Measurements from ENCODE around the gene DNPH1.
A peak's percentile ranks its signal among the peaks of the same experiment; 100 is the strongest.

The DNPH1 gene

GRCh38 chr6:43211955-43212354 lies 17.3 kb downstream of the DNPH1 start:
- no peak for DNase-seq (ENCODE audit: low spot score)

DNA sequence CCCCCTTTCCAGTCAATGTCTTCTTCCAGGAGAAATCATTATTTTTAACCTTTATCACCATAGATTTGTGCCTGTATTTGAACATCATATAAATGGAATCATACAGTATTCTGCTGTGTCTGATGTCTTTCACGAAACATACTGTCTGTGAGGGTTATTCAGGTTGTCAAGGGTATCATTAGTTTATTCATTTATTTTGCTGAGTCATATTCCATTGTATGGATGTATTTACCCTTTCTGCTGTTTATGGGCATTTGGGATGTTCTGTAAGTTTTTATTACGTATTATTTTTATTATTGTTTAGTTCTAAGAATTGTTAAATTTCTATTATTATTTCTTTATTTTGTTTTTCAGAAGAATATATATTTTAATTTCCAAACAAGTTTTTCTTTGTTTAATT lies 22.0 kb downstream of the DNPH1 start:
- DNase-seq (ENCODE audit: low spot score) = no peak

DNA sequence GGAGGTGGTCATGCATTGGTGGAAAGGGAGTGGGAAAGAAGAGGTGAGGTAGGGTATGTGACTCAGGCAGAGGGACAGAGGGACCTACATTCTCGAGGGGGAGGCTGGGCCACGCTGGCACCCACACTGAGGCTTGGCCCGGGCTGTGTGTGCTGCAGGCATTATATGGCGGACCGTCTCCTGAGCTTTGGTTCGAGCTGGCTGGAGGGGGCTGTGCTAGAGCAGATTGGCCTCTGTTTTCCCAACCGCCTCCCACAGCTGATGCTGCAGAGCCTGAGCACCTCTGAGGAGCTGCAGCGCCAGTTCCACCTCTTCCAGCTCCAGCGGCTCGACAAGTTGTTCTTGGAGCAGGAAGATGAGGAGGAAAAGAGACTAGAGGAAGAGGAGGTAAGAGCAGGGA lies 23.4 kb downstream of the DNPH1 start:
- no peak for DNase-seq (ENCODE audit: low spot score)

DNA sequence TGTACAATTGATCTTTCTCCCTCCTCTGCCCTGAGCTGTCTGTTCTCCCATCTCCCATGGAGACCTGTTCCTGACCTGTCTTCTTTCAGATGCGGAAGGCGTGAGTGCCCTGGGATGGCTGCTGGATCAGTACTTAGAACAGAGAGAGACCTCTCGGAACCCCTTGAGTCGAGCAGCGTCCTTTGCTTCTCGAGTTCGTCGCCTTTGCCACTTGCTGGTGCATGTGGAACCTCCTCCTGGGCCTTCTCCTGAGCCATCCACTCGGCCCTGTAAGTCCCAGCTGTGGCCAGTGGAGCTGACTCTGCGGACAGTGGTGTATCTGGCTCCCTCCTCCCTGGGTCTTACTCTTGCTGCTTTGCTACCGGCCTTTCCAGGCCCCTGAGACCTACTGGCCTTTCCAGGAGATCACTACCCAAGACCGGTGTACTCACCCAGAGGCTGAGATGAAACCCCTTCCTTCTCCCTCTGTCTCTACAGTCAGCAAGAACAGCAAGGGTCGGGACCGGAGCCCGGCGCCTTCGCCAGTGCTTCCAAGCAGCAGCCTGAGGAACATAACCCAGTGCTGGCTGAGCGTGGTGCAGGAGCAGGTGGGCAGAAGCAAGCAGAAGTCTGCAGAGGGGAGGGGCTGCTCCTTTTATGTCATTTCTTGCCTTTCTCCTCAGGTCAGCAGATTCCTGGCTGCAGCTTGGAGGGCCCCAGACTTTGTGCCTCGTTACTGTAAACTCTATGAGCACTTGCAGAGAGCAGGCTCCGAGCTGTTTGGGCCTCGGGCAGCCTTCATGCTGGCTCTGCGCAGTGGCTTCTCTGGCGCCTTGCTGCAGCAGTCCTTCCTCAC lies 24.8 kb downstream of the DNPH1 start:
- no peak for DNase-seq (ENCODE audit: low spot score)

- no peak for DNase-seq (ENCODE audit: low spot score)
Observed at GRCh38 chr6:43203718-43204095, 25.6 kb downstream of the DNPH1 start.

- DNase-seq (ENCODE audit: low spot score) = no peak
Observed at GRCh38 chr6:43203029-43203717, 26.1 kb downstream of the DNPH1 start.

DNA sequence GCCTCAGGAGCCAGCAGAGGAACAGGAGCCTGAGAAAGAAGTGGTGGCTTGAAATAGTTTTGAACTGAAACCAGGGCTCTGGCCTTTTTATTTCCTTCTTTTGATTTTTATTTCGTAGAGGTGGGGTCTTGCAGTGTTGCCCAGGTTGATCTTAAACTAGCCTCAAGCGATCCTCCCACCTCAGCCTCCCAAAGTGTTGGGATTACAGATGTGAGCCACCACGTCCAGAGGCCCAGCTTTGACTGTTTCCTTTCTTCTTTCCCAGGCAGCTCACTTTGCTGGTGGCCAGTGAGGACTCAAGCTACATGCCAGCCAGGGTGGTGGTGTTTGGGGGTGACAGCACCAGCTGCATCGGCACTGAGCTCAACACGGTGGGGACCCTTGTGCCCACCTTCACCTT lies 26.8 kb downstream of the DNPH1 start:
- no peak for DNase-seq (ENCODE audit: low spot score)

GRCh38 chr6:43200541-43200940 lies 28.7 kb downstream of the DNPH1 start:
- no peak for DNase-seq (ENCODE audit: low spot score)

DNA sequence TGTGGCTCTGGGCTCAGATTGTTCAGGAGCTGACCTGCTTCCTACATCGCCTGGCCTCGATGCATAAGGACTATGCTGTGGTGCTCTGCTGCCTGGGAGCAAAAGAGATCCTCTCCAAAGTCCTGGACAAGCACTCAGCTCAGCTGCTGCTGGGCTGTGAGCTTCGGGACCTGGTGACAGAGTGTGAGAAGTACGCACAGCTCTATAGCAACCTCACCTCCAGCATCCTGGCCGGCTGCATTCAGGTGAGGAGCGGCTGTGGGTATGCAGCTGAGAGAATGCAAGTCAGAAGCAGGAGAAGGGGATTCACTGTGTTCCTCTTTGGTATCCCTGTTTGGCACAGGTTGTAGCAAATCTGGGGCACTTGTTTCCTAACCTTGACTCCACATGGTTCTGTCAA lies 29.4 kb downstream of the DNPH1 start:
- no peak for DNase-seq (ENCODE audit: low spot score)

- DNase-seq (ENCODE audit: low spot score) = no peak
Observed at GRCh38 chr6:43196337-43196736, 32.9 kb downstream of the DNPH1 start.

GRCh38 chr6:43193929-43194328 lies 35.4 kb downstream of the DNPH1 start:
- DNase-seq (ENCODE audit: low spot score) = no peak

DNA sequence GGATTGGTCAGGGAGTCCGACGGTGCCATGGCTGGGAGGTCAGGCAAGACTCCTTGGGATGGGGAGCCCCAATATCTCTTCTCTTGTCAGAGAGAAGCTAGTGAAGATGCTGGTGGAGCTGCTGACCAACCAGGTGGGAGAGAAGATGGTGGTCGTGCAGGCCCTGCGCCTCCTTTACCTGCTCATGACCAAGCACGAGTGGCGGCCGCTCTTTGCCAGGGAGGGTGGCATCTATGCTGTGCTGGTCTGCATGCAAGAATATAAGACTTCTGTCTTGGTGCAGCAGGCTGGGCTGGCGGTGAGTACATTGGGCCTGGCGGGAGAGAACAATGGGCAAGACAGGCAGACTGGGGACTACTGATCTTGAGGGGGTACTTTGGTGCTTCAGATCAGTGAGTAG lies 36.4 kb downstream of the DNPH1 start:
- DNase-seq (ENCODE audit: low spot score) = no peak

- DNase-seq (ENCODE audit: low spot score) = no peak
Observed at GRCh38 chr6:43189776-43190304, 39.4 kb downstream of the DNPH1 start.

GRCh38 chr6:43188426-43188825 lies 40.9 kb downstream of the DNPH1 start:
- DNase-seq (ENCODE audit: low spot score) = no peak

DNA sequence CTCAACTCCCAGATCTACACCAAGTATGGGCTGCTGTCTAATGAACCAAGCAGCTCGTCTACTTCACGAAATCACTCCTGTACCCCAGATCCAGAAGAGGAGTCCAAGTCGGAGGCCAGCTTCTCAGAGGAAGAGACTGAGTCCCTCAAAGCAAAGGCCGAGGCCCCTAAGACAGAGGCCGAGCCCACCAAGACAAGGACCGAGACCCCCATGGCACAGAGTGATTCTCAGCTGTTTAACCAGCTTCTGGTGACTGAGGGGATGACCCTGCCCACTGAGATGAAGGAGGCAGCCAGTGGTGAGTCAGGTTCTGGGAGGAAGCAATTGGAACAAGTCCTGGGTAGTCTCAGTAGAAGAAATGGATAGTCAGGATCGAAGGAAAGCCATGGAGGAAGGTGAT lies 41.5 kb downstream of the DNPH1 start:
- DNase-seq (ENCODE audit: low spot score) = no peak

- no peak for DNase-seq (ENCODE audit: low spot score)
Observed at GRCh38 chr6:43186706-43187105, 42.6 kb downstream of the DNPH1 start.

DNA sequence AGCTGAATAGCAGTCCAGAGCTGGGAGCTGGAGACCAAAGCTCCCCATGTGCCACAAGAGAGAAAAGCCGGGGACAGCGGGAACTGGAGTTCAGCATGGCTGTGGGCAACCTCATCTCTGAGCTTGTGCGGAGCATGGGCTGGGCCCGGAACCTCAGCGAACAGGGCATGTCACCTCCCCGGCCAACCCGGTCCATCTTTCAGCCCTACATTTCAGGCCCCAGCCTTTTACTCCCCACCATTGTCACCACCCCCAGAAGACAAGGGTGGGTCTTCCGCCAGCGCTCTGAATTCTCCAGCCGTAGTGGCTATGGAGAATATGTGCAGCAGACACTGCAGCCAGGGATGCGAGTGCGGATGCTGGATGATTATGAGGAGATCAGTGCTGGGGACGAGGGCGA lies 43.3 kb downstream of the DNPH1 start:
- no peak for DNase-seq (ENCODE audit: low spot score)

GRCh38 chr6:43185391-43185985 lies 43.8 kb downstream of the DNPH1 start:
- DNase-seq (ENCODE audit: low spot score) = no peak

- no peak for DNase-seq (ENCODE audit: low spot score)
Observed at GRCh38 chr6:43184268-43184985, 44.9 kb downstream of the DNPH1 start.

GRCh38 chr6:43183441-43183840 lies 45.8 kb downstream of the DNPH1 start:
- no peak for DNase-seq (ENCODE audit: low spot score)

DNA sequence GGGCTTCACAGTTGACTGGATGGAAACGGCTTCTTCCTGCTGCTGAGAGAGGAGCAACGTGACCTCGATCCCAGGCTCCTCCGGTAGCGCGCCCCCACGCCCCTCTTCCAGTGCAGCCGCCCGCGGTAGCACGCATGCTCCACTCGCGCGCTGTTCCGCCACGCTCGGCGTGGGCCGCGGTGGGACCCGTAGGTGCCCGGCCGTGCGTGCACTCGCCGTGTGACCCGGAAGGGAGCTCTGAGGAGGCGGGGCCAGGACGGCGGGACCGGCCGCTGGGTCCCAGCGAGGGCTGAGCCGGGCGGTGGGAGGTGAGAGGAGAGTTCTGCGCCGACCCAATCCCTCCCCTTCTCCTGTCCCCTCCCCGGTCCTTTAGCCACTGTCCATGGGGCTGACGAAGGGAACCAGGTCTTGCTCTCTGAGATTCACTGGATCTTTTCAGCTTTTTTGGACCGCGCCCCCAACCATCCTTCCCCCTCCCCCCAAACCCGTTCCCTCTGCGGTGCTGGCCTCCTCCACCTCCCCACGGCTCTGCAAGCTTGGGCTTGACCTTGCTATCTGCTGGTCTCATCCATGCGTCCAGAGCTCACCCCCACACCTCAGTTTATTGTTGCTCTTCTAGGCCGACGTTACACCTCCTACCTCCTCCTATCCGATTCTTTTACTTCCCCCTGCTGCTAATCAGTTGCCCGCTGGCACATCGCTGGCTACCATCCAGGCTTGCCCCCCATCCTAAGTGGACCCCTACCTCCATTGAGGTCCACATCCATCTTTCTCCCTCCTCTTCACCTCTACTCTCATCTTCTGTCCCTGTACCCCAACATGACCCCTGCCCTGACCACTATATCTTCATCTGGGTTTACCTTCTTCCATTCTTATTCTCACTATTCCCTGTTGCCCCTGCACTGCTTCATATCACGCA lies 47.1 kb downstream of the DNPH1 start, which contains the start of gene CUL9:
Gene CUL9, plus strand, starts transcription at position 255 of the 919 bp plus-strand sequence. CDS start 2,115 bp downstream, outside the sequence.
- DNase-seq (ENCODE audit: low spot score) = peak; percentile 94

Data from D341Med (cell line).